Coronary artery (tissue), 2 donors: ENCODE results near the gene GRIK3.

Experiments used
- DNase-seq: peaks from one replicate; pipeline ENCODE4 v3.0.0-alpha.2; 2017; ENCODE audit warnings: low spot score
- H3K27ac ChIP-seq, 2 donors: fragments of 200-600 bp; sonication (generic); one replicate each; pipeline ENCODE4 v1.5.1; 2016 to 2019
- H3K4me3 ChIP-seq: fragments of 200-600 bp; sonication (generic); 2 replicates; pipeline ENCODE4 v1.5.1; 2016; ENCODE audit warnings: mild to moderate bottlenecking, moderate library complexity
- CTCF ChIP-seq: fragments of 200-600 bp; sonication (generic); IDR thresholded peaks from one replicate; pipeline ENCODE4 v1.5.1; 2019; ENCODE audit warnings: antibody characterized with exemption

GRIK3 gene

GRCh38 chr1:37064039-37064438, 29.7 kb upstream of the GRIK3 start:
- no peak overlapping the region for H3K4me3 ChIP-seq
- TF ChIP-seq CTCF, result no peak
- no peak for DNase-seq
- no peak overlapping the region for H3K27ac ChIP-seq

GRCh38 chr1:37059346-37059745, 25.0 kb upstream of the GRIK3 start:
- TF ChIP-seq CTCF, result no peak
- no peak overlapping the region for H3K27ac ChIP-seq
- no peak overlapping the region for H3K4me3 ChIP-seq
- DNase-seq, result no peak

GRCh38 chr1:37058424-37058988, 24.2 kb upstream of the GRIK3 start:
- Histone ChIP-seq H3K27ac (no peak overlapping the region), H3K4me3 (no peak overlapping the region)
- no peak for DNase-seq
- no peak for TF ChIP-seq CTCF

GRCh38 chr1:37056325-37056724, 22.0 kb upstream of the GRIK3 start:
- Histone ChIP-seq H3K4me3 (no peak overlapping the region), H3K27ac (no peak overlapping the region)
- no peak for DNase-seq
- no peak for TF ChIP-seq CTCF

GRCh38 chr1:37055631-37056030, 21.3 kb upstream of the GRIK3 start:
- DNase-seq, result no peak

GRCh38 chr1:37053173-37053572, 18.9 kb upstream of the GRIK3 start:
- H3K27ac ChIP-seq, result no peak overlapping the region
- TF ChIP-seq CTCF, result no peak
- DNase-seq, result no peak
- no peak overlapping the region for H3K4me3 ChIP-seq

More at GRCh38 chr1:37055631-37056030, 21.3 kb upstream of the GRIK3 start:
- TF ChIP-seq CTCF, result no peak
- H3K27ac ChIP-seq, result no peak overlapping the region
- H3K4me3 ChIP-seq, result no peak overlapping the region

- TF ChIP-seq CTCF, result no peak
- H3K27ac ChIP-seq, result no peak overlapping the region
- no peak overlapping the region for H3K4me3 ChIP-seq
- DNase-seq, result no peak
Observed at GRCh38 chr1:37052120-37052519, 17.8 kb upstream of the GRIK3 start.
